ENCODE results near the gene EIF3L. TPM values are rescaled to one million over a fixed set of nuclear protein-coding genes. Genes with fewer than 3 reads are reported as not detected.

The EIF3L gene
- total and polyA plus RNA-seq, 2 of the 8 experiments (the other 6 are each of a cell fraction or from before 2014, with no cell fraction given): 639 to 886 TPM

- TF ChIP-seq SIN3A (conservative IDR thresholded peaks at IDR 0.05 in 1 of 2, IDR thresholded peaks at IDR 0.05 in 1 of 2; ENCODE audit: low read depth in 1 of 2, low read length in 2 of 2) (no peak), ZNF274 (IDR thresholded peaks at IDR 0.05; ENCODE audit: borderline replicate concordance, extremely low read depth, low read length) (no peak), POLR2A (IDR thresholded peaks at IDR 0.05; ENCODE audit: control extremely low read depth in 1 of 2, low read depth in 2 of 2, low read length in 2 of 2) (no peak), NRF1 (IDR thresholded peaks at IDR 0.05; ENCODE audit: low read depth, low read length) (no peak), ATF3 (IDR thresholded peaks at IDR 0.05; ENCODE audit: insufficient read depth, low read depth, low read length) (no peak), CTBP2 (IDR thresholded peaks at IDR 0.05; ENCODE audit: borderline replicate concordance, insufficient read depth, insufficient read length, low read length) (no peak), NANOG (IDR thresholded peaks at IDR 0.05; ENCODE audit: insufficient read depth, low read depth, low read length, poor library complexity, severe bottlenecking) (no peak), BRCA1 (IDR thresholded peaks at IDR 0.05; ENCODE audit: low read depth, low read length) (no peak)
- TF ChIP-seq, protein P1, sequence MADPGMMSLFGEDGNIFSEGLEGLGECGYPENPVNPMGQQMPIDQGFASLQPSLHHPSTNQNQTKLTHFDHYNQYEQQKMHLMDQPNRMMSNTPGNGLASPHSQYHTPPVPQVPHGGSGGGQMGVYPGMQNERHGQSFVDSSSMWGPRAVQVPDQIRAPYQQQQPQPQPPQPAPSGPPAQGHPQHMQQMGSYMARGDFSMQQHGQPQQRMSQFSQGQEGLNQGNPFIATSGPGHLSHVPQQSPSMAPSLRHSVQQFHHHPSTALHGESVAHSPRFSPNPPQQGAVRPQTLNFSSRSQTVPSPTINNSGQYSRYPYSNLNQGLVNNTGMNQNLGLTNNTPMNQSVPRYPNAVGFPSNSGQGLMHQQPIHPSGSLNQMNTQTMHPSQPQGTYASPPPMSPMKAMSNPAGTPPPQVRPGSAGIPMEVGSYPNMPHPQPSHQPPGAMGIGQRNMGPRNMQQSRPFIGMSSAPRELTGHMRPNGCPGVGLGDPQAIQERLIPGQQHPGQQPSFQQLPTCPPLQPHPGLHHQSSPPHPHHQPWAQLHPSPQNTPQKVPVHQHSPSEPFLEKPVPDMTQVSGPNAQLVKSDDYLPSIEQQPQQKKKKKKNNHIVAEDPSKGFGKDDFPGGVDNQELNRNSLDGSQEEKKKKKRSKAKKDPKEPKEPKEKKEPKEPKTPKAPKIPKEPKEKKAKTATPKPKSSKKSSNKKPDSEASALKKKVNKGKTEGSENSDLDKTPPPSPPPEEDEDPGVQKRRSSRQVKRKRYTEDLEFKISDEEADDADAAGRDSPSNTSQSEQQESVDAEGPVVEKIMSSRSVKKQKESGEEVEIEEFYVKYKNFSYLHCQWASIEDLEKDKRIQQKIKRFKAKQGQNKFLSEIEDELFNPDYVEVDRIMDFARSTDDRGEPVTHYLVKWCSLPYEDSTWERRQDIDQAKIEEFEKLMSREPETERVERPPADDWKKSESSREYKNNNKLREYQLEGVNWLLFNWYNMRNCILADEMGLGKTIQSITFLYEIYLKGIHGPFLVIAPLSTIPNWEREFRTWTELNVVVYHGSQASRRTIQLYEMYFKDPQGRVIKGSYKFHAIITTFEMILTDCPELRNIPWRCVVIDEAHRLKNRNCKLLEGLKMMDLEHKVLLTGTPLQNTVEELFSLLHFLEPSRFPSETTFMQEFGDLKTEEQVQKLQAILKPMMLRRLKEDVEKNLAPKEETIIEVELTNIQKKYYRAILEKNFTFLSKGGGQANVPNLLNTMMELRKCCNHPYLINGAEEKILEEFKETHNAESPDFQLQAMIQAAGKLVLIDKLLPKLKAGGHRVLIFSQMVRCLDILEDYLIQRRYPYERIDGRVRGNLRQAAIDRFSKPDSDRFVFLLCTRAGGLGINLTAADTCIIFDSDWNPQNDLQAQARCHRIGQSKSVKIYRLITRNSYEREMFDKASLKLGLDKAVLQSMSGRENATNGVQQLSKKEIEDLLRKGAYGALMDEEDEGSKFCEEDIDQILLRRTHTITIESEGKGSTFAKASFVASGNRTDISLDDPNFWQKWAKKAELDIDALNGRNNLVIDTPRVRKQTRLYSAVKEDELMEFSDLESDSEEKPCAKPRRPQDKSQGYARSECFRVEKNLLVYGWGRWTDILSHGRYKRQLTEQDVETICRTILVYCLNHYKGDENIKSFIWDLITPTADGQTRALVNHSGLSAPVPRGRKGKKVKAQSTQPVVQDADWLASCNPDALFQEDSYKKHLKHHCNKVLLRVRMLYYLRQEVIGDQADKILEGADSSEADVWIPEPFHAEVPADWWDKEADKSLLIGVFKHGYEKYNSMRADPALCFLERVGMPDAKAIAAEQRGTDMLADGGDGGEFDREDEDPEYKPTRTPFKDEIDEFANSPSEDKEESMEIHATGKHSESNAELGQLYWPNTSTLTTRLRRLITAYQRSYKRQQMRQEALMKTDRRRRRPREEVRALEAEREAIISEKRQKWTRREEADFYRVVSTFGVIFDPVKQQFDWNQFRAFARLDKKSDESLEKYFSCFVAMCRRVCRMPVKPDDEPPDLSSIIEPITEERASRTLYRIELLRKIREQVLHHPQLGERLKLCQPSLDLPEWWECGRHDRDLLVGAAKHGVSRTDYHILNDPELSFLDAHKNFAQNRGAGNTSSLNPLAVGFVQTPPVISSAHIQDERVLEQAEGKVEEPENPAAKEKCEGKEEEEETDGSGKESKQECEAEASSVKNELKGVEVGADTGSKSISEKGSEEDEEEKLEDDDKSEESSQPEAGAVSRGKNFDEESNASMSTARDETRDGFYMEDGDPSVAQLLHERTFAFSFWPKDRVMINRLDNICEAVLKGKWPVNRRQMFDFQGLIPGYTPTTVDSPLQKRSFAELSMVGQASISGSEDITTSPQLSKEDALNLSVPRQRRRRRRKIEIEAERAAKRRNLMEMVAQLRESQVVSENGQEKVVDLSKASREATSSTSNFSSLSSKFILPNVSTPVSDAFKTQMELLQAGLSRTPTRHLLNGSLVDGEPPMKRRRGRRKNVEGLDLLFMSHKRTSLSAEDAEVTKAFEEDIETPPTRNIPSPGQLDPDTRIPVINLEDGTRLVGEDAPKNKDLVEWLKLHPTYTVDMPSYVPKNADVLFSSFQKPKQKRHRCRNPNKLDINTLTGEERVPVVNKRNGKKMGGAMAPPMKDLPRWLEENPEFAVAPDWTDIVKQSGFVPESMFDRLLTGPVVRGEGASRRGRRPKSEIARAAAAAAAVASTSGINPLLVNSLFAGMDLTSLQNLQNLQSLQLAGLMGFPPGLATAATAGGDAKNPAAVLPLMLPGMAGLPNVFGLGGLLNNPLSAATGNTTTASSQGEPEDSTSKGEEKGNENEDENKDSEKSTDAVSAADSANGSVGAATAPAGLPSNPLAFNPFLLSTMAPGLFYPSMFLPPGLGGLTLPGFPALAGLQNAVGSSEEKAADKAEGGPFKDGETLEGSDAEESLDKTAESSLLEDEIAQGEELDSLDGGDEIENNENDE (IDR thresholded peaks at IDR 0.05; ENCODE audit: insufficient replicate concordance, low read length): no peak
Observed at GRCh38 chr22:37880668-37881440, 31.6 kb downstream of the EIF3L start (continued).
